Measurements from ENCODE around the gene LHFPL3.

The LHFPL3 gene

GRCh38 chr7:104482362-104483037 is 154.1 kb downstream of the LHFPL3 start:
- no peak for DNase-seq (ENCODE audit: low spot score)
- in situ Hi-C loops (cut with MboI; ENCODE audit: low pct_unique_long_range_greater_than_20kb, low sequenced_read_pairs, unreplicated experiment) = no loop called here
- no peak for TF ChIP-seq CTCF (IDR thresholded peaks at IDR 0.05; ENCODE audit: extremely low read depth, insufficient read depth, missing control alignments)

DNA sequence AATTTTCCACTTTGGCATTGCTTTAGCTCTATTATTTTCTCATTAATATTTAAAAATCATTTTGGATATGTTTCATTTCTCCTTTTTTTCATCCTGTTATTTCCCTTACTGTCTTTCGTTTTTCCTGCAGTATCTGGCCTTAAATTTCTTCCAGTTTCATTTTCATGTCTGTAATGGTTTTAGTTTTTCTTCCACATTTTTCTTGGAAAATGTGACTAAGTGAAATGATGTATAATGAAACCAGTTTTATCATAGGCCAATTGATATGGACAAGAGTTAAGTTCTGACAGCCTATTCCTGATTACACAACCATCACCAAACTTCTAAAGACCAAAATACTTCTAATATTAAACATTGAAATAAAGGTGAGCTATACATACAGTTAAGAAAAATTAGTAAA is 158.5 kb downstream of the LHFPL3 start:
- no peak for DNase-seq (ENCODE audit: low spot score)

GRCh38 chr7:104487642-104488041 is 159.2 kb downstream of the LHFPL3 start:
- no peak for TF ChIP-seq CTCF (IDR thresholded peaks at IDR 0.05; ENCODE audit: extremely low read depth, insufficient read depth, missing control alignments)
- in situ Hi-C loops (cut with MboI; ENCODE audit: low pct_unique_long_range_greater_than_20kb, low sequenced_read_pairs, unreplicated experiment) = no loop called here

More for the DNA sequence above, 158.5 kb downstream of the LHFPL3 start:
- in situ Hi-C loops (cut with MboI; ENCODE audit: low pct_unique_long_range_greater_than_20kb, low sequenced_read_pairs, unreplicated experiment) = no loop called here
- no peak for TF ChIP-seq CTCF (IDR thresholded peaks at IDR 0.05; ENCODE audit: extremely low read depth, insufficient read depth, missing control alignments)

GRCh38 chr7:104497379-104497967 is 169.1 kb downstream of the LHFPL3 start:
- no peak for DNase-seq (ENCODE audit: low spot score)
- in situ Hi-C loops (cut with MboI; ENCODE audit: low pct_unique_long_range_greater_than_20kb, low sequenced_read_pairs, unreplicated experiment) = no loop called here
- TF ChIP-seq CTCF (IDR thresholded peaks at IDR 0.05; ENCODE audit: extremely low read depth, insufficient read depth, missing control alignments) = no peak

More at GRCh38 chr7:104487642-104488041, 159.2 kb downstream of the LHFPL3 start:
- no peak for DNase-seq (ENCODE audit: low spot score)

GRCh38 chr7:104499975-104500374 is 171.6 kb downstream of the LHFPL3 start:
- no peak for DNase-seq (ENCODE audit: low spot score)
- TF ChIP-seq CTCF (IDR thresholded peaks at IDR 0.05; ENCODE audit: extremely low read depth, insufficient read depth, missing control alignments) = no peak
- in situ Hi-C loops (cut with MboI; ENCODE audit: low pct_unique_long_range_greater_than_20kb, low sequenced_read_pairs, unreplicated experiment) = no loop called here

GRCh38 chr7:104509874-104510273 is 181.5 kb downstream of the LHFPL3 start:
- in situ Hi-C loops (cut with MboI; ENCODE audit: low pct_unique_long_range_greater_than_20kb, low sequenced_read_pairs, unreplicated experiment) = no loop called here
- no peak for DNase-seq (ENCODE audit: low spot score)
- TF ChIP-seq CTCF (IDR thresholded peaks at IDR 0.05; ENCODE audit: extremely low read depth, insufficient read depth, missing control alignments) = no peak

Measured in GM13977 (cell line).